Lung (tissue), 12 donors: ENCODE measurements around the gene UBE2V1. TPM values are rescaled to one million over a fixed set of nuclear protein-coding genes. Genes with fewer than 3 reads are reported as not detected.

Experiments used
- ATAC-seq: fragments of 200-7000 bp; cut with Tn5 transposase; one replicate; pipeline ENCODE4 v1.9.1; 2020; ENCODE audit warnings: moderate number of reproducible peaks; ENCODE audit not compliant: insufficient read depth, low FRiP score
- DNase-seq, 3 donors: peaks; one replicate each; pipeline ENCODE4 v3.0.0-alpha.2; 2013 to 2017
- H3K27ac ChIP-seq, 2 donors: one replicate each; pipeline ENCODE4 v1.5.1; 2013; ENCODE audit warnings: mild to moderate bottlenecking in 2 of 2, moderate library complexity in 2 of 2, control low read depth in 1 of 2, inconsistent platforms in 1 of 2, low read depth in 1 of 2, low read length in 1 of 2
- H3K27me3 ChIP-seq, 3 donors: one replicate each; pipeline ENCODE4 v1.5.1; 2013; ENCODE audit warnings: low read length in 2 of 3; ENCODE audit not compliant: control insufficient read depth in 3 of 3, insufficient read depth in 3 of 3
- H3K36me3 ChIP-seq, 4 donors: one replicate each; pipeline ENCODE4 v1.5.1; 2013; ENCODE audit warnings: low read length in 4 of 4, mild to moderate bottlenecking in 1 of 4, moderate library complexity in 1 of 4; ENCODE audit not compliant: control insufficient read depth in 4 of 4, insufficient read depth in 4 of 4
- H3K4me1 ChIP-seq, 5 donors: one replicate each; pipeline ENCODE4 v1.5.1; 2013; ENCODE audit warnings: low read length in 5 of 5, mild to moderate bottlenecking in 2 of 5, moderate library complexity in 1 of 5; ENCODE audit not compliant: control insufficient read depth in 5 of 5, insufficient read depth in 5 of 5
- H3K4me3 ChIP-seq: one replicate; pipeline ENCODE4 v1.5.1; 2013; ENCODE audit warnings: mild to moderate bottlenecking, control low read depth, moderate library complexity
- H3K9ac ChIP-seq, 2 donors: one replicate each; pipeline ENCODE4 v1.5.1; 2013; ENCODE audit warnings: low read length in 2 of 2, control low read depth in 1 of 2; ENCODE audit not compliant: insufficient read depth in 1 of 2
- H3K9me3 ChIP-seq, 4 donors: one replicate each; pipeline ENCODE4 v1.5.1; 2013; ENCODE audit warnings: low read length in 3 of 4, mild to moderate bottlenecking in 1 of 4, moderate library complexity in 1 of 4; ENCODE audit not compliant: control insufficient read depth in 4 of 4, insufficient read depth in 3 of 4
- WGBS, 2 donors: extraction: QIAGEN DNeasy Blood & Tissue Kit; methylation state at CpG; one replicate each; pipeline ENCODE4 v1.1.7; 2013; 5-methylcytosine and 5-hydroxymethylcytosine counted together
- polyA plus RNA-seq, 2 donors: library from polyadenylated mRNA; stranded (reverse); fragments of 200-250 nt; gene quantifications; one replicate each; pipeline ENCODE4 v1.2.1, GENCODE V29; 2013
- total RNA-seq, 2 donors: library from RNA; depleted of rRNA in 1 of 2; stranded (reverse); fragments of >200 nt in 1 of 2; gene quantifications; one replicate each; pipeline ENCODE4 v1.2.1, GENCODE V29; 2014 to 2021
- TF ChIP-seq, protein P1 (sequence below): IDR thresholded peaks from 2 replicates; pipeline ENCODE4 v1.5.1; 2012; ENCODE audit warnings: mild to moderate bottlenecking; ENCODE audit errors: control extremely low read depth, extremely low read depth
- donor health status: control.
- donor health status: control.
- donor health status: Bipolar disorder and iron deficiency.
- donor health status: healthy.
- donor health status: DM: yes; HTN: yes; CAD: no.

UBE2V1 gene
- total and polyA plus RNA-seq, 4 donors: 56.4 to 103 (median 69.2) TPM

GRCh38 chr20:50127587-50128519 is 14.9 kb upstream of the UBE2V1 start:
- ATAC-seq (no peak), DNase-seq (no peak)
- Histone ChIP-seq H3K36me3 (peaks cover 5 to 63% (median 30%) of the 10 kb centered on the region in 4 donors), H3K27ac (no peak overlapping the region), H3K9me3 (no peaks in the 10 kb centered on the region), H3K27me3 (no peaks in the 10 kb centered on the region), H3K4me3 (no peak overlapping the region), H3K4me1 (no peaks in the 10 kb centered on the region), H3K9ac (no peak overlapping the region)
- WGBS, 2 donors: 94 to 95% methylated on average over 28 of the region's 28 CpGs
- TF ChIP-seq, protein P1, sequence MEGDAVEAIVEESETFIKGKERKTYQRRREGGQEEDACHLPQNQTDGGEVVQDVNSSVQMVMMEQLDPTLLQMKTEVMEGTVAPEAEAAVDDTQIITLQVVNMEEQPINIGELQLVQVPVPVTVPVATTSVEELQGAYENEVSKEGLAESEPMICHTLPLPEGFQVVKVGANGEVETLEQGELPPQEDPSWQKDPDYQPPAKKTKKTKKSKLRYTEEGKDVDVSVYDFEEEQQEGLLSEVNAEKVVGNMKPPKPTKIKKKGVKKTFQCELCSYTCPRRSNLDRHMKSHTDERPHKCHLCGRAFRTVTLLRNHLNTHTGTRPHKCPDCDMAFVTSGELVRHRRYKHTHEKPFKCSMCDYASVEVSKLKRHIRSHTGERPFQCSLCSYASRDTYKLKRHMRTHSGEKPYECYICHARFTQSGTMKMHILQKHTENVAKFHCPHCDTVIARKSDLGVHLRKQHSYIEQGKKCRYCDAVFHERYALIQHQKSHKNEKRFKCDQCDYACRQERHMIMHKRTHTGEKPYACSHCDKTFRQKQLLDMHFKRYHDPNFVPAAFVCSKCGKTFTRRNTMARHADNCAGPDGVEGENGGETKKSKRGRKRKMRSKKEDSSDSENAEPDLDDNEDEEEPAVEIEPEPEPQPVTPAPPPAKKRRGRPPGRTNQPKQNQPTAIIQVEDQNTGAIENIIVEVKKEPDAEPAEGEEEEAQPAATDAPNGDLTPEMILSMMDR: no peak

GRCh38 chr20:50126662-50127061 is 13.7 kb upstream of the UBE2V1 start:
- Histone ChIP-seq H3K36me3 (peaks cover 5 to 59% (median 30%) of the 10 kb centered on the region in 4 donors), H3K4me1 (no peaks in the 10 kb centered on the region), H3K4me3 (no peak overlapping the region), H3K9ac (no peak overlapping the region), H3K27me3 (no peaks in the 10 kb centered on the region), H3K27ac (no peak overlapping the region), H3K9me3 (no peaks in the 10 kb centered on the region)
- TF ChIP-seq, protein P1: no peak
- WGBS, 2 donors: 73 to 75% methylated on average over 4 of the region's 4 CpGs
- ATAC-seq (peak; percentile 33), DNase-seq (no peak)

DNA sequence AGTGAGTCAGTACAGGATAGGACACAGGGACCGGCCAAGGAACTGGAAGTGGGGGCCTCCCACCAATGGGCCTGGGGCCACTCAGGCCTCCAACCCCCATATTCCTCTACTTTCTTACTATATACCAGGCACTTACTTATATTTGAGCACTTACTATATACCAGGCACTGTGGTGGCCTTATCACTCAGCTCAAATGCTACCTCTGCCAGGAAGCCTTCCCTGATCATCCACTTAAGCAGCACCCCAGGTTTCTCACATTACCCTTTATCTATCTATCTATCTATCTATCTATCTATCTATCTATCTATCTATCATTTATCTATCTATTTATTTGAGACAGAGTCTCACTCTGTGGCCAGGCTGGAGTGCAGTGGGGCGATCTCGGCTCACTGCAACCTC is 12.3 kb upstream of the UBE2V1 start:
- TF ChIP-seq, protein P1: no peak
- peaks cover 0 to 5% (median 0%) of the 10 kb centered on the region in 5 donors for H3K4me1 ChIP-seq
- H3K27me3 ChIP-seq: no peaks in the 10 kb centered on the region
- H3K36me3 ChIP-seq: peaks cover 5 to 52% (median 30%) of the 10 kb centered on the region in 4 donors
- H3K9ac ChIP-seq: no peak overlapping the region
- ATAC-seq: no peak
- no peak overlapping the region for H3K27ac ChIP-seq
- no peaks in the 10 kb centered on the region for H3K9me3 ChIP-seq
- no peak overlapping the region for H3K4me3 ChIP-seq
- 95 to 97% methylated on average over 3 of the region's 3 CpGs for WGBS, 2 donors
- DNase-seq: no peak
